Measurements from ENCODE around the gene NOL6.
A peak's percentile ranks its signal among the peaks of the same experiment; 100 is the strongest.

NOL6 gene

GRCh38 chr9:33450621-33451146 lies 23.0 kb downstream of the NOL6 start:
- DNase-seq (ENCODE audit: low spot score): no peak

DNA sequence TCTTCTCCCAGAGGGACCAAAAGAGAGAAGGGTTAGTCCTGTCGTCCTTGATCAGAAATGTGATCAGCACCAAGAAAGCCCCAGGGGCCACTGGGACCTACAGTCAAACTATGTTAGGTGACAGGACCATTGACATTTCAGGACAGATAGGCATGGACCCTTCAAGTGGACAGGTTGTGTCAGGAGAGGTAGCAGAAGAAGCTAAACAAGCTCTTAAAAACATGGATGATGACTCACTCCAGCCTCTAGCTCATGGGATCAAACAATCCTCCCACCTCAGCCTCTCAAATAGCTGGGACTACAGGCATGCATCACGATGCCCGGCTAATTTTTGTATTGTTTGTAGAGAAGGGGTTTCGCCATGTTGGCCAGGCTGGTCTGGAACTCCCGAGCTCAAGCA lies 24.0 kb downstream of the NOL6 start:
- DNase-seq (ENCODE audit: low spot score): no peak

DNA sequence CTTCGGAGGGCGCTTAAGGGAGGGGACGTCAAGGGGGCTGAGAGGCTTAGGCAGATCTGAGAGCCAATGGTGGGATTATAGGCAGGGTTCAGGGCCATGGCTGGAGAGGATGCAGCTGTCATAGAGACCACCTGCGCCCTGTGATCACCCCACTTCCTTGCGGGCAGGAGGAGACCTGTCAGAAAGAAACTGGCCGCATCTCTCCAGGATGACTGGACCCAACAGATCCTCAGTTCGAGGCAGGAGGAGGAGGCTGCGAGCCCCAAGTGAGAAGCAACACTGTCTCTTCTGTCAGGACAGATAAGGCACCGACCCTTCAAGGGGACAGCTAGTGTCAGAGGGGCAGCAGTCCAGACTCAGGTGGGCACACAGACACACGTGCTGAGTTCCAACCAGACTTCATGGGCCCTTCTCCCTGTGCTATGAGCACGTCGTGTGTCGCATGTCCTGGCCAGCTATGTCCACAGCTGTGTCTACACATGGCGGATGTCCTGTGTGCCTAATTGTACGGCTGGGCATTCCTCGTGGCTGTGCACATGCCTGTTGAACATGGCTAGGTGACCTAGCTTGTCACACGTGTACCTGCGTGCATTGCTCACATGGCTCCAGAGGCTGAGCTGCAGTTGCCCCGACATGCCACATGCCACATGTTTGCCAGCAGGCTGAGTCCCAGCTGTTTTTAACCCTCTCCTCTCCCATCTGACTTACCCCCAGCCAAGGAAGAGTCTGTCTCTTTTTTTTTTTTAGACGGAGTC lies 25.7 kb downstream of the NOL6 start:
- no peak for DNase-seq (ENCODE audit: low spot score)

DNA sequence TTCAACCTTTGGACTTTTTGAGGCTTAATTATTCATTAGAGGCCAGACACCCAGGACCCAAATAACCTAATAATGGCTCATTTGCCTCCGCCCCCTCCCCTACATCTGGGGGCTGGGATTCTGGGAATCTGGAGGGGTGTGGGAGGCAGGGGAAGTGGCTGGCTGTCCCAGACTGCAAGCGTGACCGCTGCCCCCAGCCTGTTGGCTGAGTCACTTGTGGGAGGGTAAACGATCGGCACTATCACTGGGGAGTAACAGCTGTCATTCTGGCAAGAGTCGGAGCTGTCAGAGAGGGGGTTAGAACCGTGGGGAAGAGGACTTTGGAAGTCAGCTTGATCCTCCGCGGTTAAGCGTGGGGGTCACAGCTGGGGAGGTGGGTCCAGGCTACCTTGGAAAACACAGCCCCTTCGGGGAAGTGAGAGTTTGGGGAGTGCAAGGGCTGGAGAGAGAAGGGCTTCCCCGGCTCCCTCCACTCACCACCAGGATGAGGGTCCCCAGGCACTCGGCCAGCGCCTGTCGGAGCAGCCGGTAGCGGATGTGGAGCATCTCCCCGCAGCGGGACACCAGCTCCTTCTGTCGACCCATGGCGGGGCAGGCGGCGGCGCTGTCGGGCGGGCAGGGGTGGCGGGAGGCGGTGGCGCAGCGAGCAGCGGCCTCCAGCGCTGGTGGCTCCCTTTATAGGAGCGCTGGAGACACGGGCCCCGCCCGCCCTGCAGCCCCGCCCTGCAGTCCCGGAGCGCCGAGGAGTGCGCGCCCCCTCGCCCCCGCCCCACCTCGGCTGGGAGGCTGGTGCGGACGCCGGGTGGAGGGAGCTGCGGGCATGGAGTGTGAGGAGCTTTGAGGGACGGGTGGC lies 26.6 kb downstream of the NOL6 start, which contains the start of gene AQP3:
TSS of gene AQP3 (minus strand) at position 648 of the 853 bp plus-strand sequence. CDS start at position 585, 63 bp downstream.
- peak; percentile 89 for DNase-seq (ENCODE audit: low spot score)

DNA sequence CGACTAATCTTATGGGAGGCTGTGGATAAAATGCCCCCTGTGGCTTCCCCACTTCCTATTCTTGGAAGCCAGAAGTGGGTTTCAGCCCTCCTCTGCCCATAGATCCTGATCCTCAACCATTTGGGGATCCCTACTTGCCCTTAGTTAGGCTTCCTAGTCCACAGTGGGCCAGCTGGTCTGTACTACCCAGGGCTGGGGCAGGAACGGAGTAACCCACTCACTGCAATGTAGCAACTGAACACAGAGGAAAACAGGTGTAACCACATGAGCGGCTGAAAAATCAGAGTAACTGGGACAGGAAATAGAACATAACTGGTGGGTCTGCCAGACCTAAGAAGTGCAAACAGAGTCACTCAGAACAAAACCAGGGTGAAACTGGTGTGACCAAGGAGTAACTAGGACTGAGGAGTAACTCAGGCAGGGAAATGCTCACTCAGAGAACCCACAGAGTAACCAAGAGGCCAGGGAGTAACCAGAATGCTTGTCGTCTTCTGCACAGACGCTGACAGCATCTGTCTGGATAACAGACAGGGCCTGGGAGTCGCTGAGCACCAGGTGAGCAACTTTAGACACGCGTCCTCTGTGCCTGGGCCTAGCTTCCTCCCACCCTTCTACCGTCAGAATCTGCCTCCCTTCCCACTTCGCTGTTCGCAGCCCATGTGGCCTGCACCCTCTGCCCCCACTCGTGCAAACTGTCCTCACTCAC lies 27.3 kb downstream of the NOL6 start:
- DNase-seq (ENCODE audit: low spot score): no peak

GRCh38 chr9:33445389-33446239 lies 28.1 kb downstream of the NOL6 start:
- no peak for DNase-seq (ENCODE audit: low spot score)

GRCh38 chr9:33443464-33444154 lies 30.1 kb downstream of the NOL6 start:
- no peak for DNase-seq (ENCODE audit: low spot score)

DNA sequence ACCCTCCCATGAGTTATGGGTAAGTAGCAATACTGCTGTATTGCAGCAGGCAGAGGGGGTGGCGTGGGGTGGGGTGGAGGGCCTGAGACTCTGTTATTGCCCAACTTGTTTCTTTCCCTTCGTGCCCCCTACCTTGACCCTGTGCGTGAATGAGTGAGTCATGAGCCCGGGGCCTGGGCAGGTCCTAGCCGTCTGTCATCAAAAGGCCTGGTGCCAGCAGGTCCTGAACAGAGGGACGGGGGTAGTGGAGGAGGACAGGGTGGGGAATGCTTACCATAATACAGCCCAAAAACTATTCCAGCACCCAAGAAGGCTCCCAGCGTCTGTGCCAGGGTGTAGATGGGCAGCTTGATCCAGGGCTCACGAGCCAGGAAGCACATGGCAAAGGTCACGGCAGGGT lies 30.7 kb downstream of the NOL6 start:
- no peak for DNase-seq (ENCODE audit: low spot score)

DNA sequence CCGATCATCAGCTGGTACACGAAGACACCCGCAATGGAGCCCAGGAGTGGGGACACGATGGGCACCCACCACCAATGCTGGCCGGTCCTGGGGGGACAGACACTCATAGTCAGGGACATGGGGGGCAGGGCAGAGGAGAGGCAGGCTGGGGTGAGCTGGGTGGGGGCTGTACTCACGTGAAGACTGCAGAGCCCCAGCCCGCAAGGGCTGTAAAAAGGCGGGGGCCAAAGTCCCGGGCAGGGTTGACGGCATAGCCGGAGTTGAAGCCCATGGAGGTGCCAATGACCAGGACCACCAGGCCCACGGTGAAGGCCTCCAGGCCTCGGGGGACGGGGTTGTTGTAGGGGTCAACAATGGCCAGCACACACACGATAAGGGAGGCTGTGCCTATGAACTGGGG lies 31.6 kb downstream of the NOL6 start:
- DNase-seq (ENCODE audit: low spot score): no peak

DNA sequence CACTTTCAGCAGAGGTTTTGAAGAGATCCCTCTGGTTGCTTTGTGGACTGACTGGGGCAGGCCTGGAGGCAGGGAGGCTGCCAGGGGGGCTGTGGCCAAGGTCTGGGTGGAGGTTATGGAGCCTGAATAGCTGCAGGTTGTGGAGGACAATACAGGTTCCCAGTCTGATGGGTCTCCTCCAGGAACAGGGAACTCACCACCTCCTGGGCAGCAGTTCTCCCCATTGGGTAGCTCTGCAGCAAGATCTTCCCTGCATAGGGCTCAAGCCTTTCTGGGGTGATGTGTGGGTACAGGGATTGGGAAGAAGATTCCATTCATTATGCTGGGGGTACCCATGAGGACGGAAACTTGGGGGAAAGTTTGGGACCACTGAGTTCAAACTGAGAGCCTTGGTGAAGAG lies 33.1 kb downstream of the NOL6 start:
- no peak for DNase-seq (ENCODE audit: low spot score)

DNA sequence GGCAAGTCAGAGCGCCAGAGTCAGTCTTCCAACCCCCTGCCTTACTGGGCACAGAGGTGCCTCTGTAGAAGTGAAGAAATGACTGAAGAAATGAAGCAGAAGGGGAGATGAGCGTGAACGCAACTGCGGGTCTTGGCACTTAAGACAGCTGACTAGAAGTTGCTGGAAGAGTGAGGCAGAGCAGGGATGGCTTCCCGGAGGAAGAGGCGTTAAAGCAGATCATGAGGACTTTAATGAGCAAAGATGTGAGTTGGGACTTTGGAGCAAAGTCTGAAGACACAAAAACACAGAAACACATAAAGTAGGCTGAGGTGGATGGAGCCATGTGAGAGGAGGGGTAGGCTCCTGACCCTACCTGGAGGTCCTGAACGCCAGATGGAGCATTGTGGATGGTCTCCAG lies 33.5 kb downstream of the NOL6 start:
- DNase-seq (ENCODE audit: low spot score): no peak

DNA sequence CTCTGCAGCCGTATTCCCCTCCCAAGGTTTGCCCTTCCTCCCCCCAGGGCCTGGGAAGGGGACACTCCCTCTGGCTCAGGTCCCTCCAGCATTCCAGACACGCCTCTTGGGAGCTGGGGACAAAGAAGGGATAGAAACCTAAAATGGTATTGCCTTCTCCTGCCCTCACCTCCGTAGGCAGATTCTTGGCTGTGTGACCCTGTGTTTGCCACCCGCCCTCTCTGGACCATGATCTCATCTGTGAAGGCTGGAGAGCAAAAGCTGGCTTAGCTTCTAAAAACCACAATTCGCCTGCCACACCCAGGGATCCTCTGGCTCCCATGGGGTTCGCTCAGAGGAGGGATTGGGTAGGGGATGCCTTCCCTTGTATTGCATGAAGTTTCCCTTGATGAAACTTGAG lies 34.0 kb downstream of the NOL6 start:
- DNase-seq (ENCODE audit: low spot score): no peak

DNA sequence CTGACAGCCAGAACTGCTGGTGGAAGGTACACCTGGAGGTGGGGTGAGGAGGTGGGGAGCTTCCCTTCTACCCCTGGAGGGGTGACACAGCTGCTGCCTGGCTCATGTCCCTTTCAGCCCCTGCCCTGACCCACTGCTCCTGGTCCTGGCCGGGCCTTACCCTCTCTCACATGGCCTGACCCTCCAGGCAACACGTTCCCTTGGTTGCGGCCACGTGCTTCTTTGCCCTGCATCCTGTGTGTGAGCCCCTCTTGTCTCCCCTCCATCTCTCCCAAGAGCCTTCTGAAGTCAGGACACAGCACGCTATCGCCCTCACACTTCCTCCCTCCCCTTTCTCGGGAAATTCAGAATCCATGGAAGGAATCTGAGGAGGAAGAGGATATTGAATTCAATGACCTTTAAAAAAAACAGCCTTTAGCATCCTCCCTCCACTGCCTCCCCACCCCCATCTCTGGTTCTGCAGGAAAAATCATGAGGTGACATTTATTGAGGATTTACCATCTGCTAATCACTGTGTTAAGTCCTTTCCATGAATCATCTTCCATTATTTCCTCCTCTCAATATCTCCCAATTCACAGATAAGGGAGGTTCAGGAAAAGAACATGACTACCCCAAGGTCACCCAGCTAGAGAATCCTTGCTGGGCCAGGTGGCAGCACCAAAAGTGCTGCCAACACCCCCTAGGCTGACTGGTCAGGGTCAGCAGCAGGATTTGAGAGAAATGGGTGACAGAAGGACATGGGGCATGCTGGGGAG lies 34.6 kb downstream of the NOL6 start:
- DNase-seq (ENCODE audit: low spot score): no peak

DNA sequence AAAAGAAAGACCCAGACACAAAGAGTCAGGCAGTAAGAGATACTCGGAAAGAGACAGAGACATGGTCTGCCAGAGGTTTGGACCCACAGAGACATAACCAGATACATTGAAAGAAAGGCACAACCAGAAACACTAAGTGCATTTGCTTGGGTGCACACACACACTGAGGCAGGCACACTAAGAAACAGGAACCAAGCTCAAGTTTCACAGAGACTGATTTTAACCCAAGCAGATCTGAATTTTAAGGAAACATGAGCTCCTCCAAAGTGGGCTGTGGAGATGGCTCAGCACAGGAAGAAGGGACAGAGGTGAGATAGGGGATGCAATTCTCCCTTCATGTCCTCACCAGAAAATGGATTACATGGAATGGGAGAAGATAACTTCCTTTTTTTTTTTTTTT lies 35.8 kb downstream of the NOL6 start:
- DNase-seq (ENCODE audit: low spot score): no peak

GRCh38 chr9:33437205-33437604 lies 36.5 kb downstream of the NOL6 start:
- DNase-seq (ENCODE audit: low spot score): no peak

DNA sequence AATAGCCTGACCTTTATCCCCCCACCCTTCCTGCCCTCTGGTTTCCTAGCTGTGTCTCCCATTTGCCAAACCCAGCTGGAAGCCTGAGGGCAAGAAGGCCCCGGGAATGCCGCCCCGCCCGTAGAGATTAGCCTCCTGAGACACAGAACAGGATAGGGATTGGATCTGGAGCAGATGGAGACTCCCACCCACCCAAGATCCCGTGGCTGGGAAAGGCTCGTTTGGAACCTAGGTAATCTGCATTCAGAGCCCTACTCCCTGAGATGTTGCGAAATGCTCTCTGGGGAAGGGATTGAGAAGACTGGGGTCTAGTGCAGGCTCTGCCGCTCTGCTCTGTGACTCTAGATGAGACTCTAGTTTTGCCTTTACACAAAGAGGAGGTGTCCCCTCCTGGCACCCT lies 37.3 kb downstream of the NOL6 start:
- DNase-seq (ENCODE audit: low spot score): peak; percentile 74

DNA sequence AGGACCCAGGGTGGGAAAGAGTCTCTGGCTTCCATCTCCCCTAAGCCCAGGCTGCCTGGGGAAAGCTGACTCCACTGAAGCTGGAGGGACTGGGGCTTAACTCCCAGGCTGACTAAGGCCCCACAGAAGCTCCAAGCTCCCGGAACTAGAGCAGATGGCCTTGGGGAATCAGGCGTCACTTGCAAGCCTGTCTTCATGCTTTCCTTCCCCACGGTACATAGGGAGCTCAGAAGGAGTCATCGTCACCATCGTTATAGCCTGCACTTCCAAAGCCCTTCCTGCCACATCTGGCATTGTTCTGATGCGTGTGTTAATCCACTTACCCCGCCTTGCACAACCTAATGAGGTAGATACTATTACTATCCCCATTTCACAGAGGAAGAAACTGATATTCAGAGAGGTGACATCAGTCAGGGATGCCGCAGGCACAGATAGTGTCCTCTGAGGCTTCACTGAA lies 37.9 kb downstream of the NOL6 start:
- peak; percentile 66 for DNase-seq (ENCODE audit: low spot score)

DNA sequence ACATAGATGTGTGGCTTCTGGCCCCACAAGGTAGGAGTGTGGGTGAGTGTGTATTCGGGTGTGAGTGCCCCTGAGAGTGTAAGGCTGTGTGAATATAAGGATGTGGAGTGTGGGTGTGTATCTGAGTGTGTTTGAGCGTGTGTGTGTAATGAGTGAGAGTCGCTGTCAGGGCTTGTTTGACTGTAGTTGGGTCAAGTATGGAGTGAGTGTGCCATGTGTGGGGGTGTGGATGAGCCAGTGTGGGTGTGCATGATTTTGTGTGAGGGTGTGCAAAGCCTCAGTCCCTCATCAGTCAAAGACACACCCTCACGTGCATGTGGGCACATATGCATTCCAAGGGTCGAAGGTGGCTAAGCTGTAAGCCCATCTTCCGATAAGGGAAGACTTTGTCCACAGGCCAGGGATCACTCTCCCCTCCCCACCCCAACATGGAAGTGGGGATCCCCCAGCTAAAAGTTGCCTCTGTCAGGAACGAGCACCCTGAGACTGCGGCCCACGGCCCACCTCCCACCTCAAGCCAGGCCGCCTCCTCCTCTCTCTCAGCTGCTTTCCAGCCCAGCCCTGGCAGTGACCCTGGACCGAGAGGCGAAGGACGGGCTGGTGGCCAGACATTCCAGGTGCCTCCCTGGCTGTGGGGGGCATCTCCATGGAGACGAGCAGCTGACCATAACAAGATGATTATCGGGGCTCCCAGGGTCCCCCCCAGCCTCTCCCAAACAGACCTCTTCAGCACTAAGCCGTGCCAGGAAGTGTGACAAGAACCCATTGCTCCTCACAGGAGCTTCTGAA lies 39.2 kb downstream of the NOL6 start:
- no peak for DNase-seq (ENCODE audit: low spot score)

- no peak for DNase-seq (ENCODE audit: low spot score)
Measured at GRCh38 chr9:33433871-33434270, 39.9 kb downstream of the NOL6 start.

Data from D341Med (cell line).